HCEC 1CT (cell line): ENCODE measurements around the gene MYO1F.
"Not testable (repeated sequence)": the region's sequence is repeated elsewhere in the genome, so short reads cannot be mapped to it uniquely, and the experiment has no call there.

Experiments
- DNase-seq: peaks from one replicate; pipeline ENCODE4 v3.0.0-alpha.2; 2017

The MYO1F gene

GRCh38 chr19:8596168-8596567 lies 18.9 kb upstream of the MYO1F start:
- DNase-seq: no peak

DNA sequence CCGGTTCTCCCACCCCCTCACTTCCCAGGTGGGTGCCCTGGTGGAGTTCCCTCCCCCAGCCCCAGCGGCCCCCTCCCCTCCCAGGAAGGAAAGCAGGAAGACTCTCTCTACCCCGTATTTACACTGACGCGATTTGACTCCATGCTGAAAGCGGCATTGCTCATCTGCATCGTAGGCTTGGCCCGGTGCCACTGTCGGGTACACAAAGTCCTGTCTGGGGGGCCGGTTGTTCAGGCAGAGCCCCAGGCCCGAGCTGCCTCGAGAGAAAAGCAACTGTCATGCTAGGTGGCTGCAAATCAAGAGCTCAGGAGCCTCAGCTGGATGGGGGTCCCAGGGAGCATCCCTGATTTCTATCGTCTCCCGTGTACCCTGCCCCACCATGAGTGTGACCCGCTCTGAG lies 18.4 kb upstream of the MYO1F start:
- no peak for DNase-seq

GRCh38 chr19:8593931-8594330 lies 16.7 kb upstream of the MYO1F start:
- no peak for DNase-seq

- no peak for DNase-seq
These were observed 15.2 kb upstream of the MYO1F start for GRCh38 chr19:8592231-8593009.

DNA sequence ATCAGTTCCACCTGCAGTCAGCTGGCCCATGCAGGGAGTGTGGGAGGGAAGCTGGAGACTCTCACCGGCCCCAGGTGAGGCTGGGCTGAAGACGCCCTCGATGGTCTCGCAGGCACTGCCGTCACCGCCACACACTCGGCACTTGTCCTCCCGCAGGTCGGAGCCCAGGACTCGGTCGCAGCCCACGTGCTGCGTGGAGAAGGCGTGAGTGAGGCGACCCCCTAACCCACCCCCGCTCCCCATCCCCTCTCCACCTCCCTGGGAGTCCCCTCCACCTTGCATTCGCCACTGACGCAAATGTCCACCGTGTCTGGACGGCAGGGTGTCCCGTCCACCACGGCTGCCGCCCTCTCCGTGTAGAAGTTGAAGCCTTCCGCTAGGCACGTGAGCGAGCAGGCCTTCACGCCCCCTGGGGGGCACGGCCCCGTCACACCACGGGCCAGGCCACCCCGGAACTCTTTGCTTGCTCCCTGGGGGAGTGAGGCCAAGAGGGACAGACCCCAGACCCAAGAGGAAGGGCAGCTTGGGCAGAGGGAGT lies 12.0 kb upstream of the MYO1F start:
- no peak for DNase-seq

GRCh38 chr19:8585894-8586750 lies 8.9 kb upstream of the MYO1F start:
- no peak for DNase-seq

GRCh38 chr19:8584965-8585893 lies 8.0 kb upstream of the MYO1F start:
- DNase-seq: no peak

GRCh38 chr19:8580710-8581281 lies 3.6 kb upstream of the MYO1F start:
- DNase-seq: peak; percentile 53

DNA sequence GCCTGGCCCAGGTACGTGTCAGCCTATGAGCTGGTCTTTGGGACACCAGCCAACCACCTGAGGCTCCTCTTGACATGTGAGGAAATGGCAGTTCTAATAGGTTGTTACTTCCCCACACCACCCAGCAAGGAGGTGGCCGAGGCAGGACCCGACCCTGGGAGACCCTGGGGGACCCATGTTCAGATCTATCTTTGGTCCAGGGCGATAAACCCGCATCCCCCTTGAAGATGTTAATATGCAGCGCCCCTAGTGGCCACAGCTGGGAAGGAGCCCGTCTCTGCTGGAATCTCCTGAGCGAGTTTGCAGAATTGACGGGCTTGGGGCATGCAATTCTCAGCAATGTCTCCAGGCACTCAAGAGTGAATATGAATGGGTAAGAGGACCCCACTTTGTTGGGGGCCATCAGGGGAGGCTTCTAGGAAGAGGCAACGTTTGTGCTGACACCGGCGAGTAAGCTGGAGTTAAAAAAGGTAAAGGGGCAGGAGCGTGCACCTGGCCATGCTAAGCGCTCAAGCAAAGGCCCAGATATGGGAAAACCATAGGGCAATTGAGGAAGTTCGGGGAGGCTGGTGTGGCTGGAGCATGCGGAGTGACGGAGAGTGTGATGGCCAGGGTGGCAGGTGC lies 1.5 kb upstream of the MYO1F start:
- peak; percentile 42 for DNase-seq

DNA sequence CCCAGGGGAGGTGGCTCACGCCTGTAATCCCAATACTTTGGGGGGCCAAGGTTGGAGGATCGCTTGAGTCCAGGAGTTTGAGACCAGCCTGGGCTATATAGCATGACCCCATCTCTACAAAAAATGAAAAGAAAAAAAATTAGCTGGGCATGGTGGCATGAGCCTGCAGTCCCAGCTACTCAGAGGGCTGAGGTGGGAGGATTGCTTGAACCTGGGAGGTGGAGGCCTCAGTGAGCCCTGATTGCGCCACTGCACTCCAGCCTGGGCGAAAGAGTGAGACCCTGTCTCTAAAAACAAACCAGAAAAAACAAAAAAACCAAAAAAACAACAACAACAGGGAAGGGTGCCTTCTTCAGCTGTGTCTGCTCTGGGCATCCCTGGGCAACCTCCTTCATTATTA lies 499 bp upstream of the MYO1F start:
- no peak for DNase-seq

- DNase-seq: no peak
These were observed 809 bp downstream of the MYO1F start for GRCh38 chr19:8576273-8576993.

DNA sequence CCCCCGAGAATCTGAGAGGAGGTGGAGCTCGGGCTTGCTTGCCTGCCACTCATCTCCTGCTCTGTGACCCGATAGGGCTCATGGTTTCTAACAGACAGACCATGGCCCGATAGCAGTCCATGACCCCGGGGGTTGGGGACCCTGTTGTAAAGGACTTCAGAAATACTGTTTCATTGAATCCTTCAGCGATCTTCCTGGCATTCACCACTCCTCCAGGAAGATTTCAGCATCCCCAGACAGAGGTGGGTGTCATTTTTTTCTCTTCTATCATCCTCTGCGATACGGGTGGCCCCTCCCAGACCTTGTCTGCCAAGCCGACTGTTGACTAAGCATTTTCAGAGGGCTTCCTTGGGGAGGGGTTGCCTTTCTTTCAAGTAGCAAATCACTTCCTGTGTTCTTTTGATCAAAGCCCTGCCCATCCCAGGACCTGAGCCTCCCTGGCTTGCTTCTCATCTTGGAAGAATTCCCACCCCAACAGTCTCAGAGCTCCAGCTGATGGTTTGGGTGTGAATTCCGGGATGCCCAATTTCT lies 1.7 kb downstream of the MYO1F start:
- DNase-seq: no peak

DNA sequence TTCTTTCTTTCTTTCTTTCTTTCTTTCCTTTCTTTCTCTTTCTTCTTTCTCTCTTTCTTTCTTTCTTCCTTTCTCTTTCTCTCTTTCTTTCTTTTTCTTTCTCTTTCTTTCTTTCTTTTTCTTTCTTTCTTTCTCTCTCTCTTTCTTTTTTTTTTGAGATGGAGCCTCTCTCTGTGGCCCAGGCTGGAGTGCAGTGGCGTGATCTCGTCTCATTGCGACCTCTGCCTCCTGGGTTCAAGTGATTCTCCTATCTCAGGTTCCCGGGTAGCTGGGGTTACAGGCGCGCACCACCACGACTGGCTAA lies 2.7 kb downstream of the MYO1F start:
- DNase-seq: not testable (repeated sequence)

DNA sequence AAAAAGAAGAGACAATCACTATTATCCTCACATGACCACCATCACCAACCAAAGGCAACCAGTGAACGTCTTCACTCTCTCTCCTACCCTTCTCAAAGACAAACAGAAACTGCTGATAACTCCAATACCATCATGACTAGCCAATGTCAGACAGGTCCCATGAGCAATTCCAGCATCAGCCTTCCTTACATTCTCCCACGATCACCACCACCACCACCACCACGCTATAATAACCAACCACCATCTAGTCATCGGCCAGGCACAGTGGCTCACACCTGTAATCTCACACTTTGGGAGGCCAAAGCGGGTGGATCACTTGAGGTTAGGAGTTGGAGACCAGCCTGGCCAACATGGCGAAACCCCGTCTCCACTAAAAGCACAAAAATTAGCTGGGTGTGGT lies 3.9 kb downstream of the MYO1F start:
- no peak for DNase-seq

- DNase-seq: peak; percentile 36
These were observed 6.2 kb downstream of the MYO1F start for GRCh38 chr19:8571006-8571411.

DNA sequence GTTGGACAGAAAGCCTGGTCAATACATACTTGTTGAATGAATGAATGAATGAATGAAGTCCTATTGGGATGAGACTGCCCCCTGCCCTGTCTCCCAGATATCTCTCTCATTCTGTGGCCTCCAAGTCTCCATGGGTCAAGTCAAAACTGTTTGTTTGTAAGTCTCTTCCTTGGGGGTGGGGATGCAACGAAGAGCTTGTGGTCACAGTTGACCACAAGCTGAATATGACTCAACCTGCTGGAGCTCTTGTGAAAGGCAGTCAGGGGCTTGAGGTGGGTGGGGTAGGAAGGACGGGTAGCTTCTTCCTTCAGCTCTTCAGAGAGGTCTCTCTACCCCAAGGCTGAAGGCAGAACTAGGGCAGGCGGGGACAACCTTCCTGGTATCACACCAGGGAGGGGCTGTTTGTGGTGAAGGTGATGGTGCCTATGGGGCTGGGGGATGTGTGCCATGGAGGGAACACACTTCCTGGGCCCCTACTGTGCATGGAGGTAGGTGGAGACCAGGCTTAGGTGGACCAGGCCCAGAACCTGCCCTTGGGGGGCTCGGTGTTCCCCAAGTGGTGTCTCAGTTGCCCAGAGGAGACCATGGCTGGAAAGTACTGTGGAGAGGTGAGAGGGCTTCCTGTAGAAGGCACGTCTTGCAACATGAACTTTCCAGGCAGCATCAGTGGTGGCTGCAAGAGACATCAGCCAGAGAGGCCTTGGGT lies 8.0 kb downstream of the MYO1F start:
- DNase-seq: peak; percentile 92

DNA sequence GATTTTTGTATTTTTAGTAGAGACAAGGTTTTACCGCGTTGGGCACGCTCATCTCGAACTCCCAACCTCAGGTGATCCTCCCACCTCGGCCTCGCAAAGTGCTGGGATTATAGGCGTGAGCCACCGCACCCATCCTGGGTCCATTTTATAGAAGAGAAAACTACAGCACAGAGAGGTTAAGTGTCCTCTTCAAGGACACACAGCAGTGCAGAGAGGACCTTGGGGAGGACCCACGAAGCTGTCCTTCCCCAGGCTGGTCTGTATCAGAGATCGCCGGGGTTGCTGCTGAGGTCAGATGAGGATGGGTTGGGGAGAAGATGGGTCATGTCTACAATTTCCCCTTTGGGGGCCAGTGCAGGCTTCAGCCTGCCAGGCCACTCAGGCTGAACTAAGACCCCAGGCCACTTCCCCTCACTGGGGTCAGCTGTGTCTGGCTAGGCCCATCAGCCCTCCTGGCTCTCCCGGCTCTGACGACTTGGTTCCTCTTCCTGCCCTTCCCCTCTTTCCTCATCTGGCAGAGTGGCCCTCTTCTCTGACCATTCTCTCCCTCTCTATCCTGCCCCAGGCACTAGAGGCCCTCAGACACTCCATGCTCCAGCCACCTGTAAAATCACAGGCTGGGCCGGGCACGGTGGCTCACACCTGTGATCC lies 9.6 kb downstream of the MYO1F start:
- DNase-seq: no peak

GRCh38 chr19:8566855-8567254 lies 10.4 kb downstream of the MYO1F start:
- DNase-seq: no peak

DNA sequence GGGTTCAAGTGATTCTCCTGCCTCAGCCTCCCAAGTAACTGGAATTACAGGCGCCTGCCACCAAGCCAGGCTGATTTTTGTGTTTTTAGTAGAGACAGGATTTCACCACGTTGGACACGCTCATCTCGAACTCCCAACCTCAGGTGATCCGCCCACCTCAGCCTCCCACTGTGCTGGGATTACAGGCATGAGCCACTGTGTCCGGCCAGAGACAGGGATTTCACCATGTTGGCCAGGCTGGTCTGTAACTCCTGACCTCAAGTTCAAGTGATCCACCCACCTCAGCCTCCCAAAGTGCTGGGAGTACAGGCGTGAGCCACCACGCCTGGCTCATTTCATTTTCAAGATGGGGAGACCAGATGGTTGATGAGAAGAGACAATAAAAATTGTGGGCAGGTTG lies 12.4 kb downstream of the MYO1F start:
- not testable (repeated sequence) for DNase-seq
